ENCODE results near the gene CHST9. TPM values are rescaled to one million over a fixed set of nuclear protein-coding genes. Genes with fewer than 3 reads are reported as not detected.

The CHST9 gene
- total RNA-seq, 1 experiment from 2014 or later, result 0.07 TPM

DNA sequence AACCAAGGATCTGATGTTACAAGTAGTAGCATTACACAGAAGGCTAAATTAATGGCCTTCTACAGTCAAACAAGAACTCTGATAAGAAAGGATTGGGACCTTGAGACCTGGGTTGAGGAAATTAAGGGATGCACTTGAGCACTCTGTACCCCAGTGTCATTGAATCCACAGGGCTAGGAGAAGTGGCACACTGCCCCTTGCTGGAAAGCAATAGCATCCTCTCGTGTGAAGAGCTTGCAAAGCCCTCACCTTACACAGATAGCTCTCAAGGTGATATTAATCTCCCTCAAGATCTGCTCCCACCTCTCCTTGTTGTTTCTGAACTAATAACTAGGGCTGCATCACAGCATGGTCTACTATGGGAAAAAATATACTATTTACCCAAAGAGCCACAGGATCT, 26.5 kb upstream of the CHST9 start:
- H2AFZ ChIP-seq, result no peak overlapping the region
- H3K4me1 ChIP-seq (replicated peaks; ENCODE audit: insufficient read depth), result no peaks in the 10 kb centered on the region
- H3F3A ChIP-seq (ENCODE audit: insufficient read depth, low read depth), result no peaks in the 10 kb centered on the region
- H3K4me2 ChIP-seq, result no peak overlapping the region
- H3K4me3 ChIP-seq, result no peak overlapping the region
- no peaks in the 10 kb centered on the region for H3K27me3 ChIP-seq (ENCODE audit: insufficient read depth, low read depth)
- H3K79me2 ChIP-seq (ENCODE audit: low read depth), result no peaks in the 10 kb centered on the region
- intact Hi-C loops (cut with micrococcal nuclease; ENCODE audit: unreplicated experiment), result no loop called here
- no TSS peak for BruUV-seq (replicated peaks)
- H3K36me3 ChIP-seq (ENCODE audit: low read depth), result no peaks in the 10 kb centered on the region
- POLR2A ChIA-PET (ENCODE audit: unreplicated experiment), result no interaction called here
- H3K27ac ChIP-seq, result no peak overlapping the region
- no peaks in the 10 kb centered on the region for H4K20me1 ChIP-seq (ENCODE audit: insufficient read depth)
- CTCF ChIA-PET, result no interaction called here
- H3K9me3 ChIP-seq (ENCODE audit: insufficient read depth, low read depth), result no peaks in the 10 kb centered on the region
- no peak for TF ChIP-seq EZH2 (IDR thresholded peaks at IDR 0.05; ENCODE audit: low read depth)
- TF ChIP-seq, protein P1, sequence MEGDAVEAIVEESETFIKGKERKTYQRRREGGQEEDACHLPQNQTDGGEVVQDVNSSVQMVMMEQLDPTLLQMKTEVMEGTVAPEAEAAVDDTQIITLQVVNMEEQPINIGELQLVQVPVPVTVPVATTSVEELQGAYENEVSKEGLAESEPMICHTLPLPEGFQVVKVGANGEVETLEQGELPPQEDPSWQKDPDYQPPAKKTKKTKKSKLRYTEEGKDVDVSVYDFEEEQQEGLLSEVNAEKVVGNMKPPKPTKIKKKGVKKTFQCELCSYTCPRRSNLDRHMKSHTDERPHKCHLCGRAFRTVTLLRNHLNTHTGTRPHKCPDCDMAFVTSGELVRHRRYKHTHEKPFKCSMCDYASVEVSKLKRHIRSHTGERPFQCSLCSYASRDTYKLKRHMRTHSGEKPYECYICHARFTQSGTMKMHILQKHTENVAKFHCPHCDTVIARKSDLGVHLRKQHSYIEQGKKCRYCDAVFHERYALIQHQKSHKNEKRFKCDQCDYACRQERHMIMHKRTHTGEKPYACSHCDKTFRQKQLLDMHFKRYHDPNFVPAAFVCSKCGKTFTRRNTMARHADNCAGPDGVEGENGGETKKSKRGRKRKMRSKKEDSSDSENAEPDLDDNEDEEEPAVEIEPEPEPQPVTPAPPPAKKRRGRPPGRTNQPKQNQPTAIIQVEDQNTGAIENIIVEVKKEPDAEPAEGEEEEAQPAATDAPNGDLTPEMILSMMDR (conservative IDR thresholded peaks at IDR 0.05), result no peak
- no peaks in the 10 kb centered on the region for H3K9me2 ChIP-seq (ENCODE audit: insufficient read depth)
- no peak for DNase-seq

DNA sequence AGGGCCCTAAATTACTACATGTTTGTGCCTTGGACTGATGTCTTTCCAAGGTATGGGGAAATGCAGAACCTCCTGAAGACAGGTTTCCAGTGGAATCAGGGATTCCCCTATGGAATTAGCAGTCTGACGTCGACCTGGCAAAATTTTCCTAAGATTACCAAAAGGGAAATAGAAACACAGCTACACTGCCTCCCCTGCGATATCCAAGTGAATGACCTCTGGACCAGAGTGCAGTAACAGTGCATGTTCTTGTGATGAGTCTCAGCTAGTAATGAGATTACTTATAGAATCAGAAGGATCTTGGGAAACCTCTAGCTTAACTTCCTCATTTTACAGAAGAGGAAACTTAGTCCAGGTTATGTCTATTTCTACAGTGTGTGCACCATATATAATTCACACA, 21.3 kb upstream of the CHST9 start:
- H3K4me1 ChIP-seq (replicated peaks; ENCODE audit: insufficient read depth), result no peaks in the 10 kb centered on the region
- no peaks in the 10 kb centered on the region for H3K27me3 ChIP-seq (ENCODE audit: insufficient read depth, low read depth)
- BruUV-seq (replicated peaks), result no TSS peak
- no peaks in the 10 kb centered on the region for H3K36me3 ChIP-seq (ENCODE audit: low read depth)
- H3K9me2 ChIP-seq (ENCODE audit: insufficient read depth), result no peaks in the 10 kb centered on the region
- intact Hi-C loops (cut with micrococcal nuclease; ENCODE audit: unreplicated experiment), result no loop called here
- no peak for TF ChIP-seq EZH2 (IDR thresholded peaks at IDR 0.05; ENCODE audit: low read depth)
- TF ChIP-seq, protein P1 (conservative IDR thresholded peaks at IDR 0.05), result no peak
- POLR2A ChIA-PET (ENCODE audit: unreplicated experiment), result no interaction called here
- no peaks in the 10 kb centered on the region for H3K79me2 ChIP-seq (ENCODE audit: low read depth)
- H3F3A ChIP-seq (ENCODE audit: insufficient read depth, low read depth), result no peaks in the 10 kb centered on the region
- no peaks in the 10 kb centered on the region for H4K20me1 ChIP-seq (ENCODE audit: insufficient read depth)
- H3K4me2 ChIP-seq, result no peak overlapping the region
- no peak for DNase-seq
- no peaks in the 10 kb centered on the region for H3K9me3 ChIP-seq (ENCODE audit: insufficient read depth, low read depth)
- no peak overlapping the region for H2AFZ ChIP-seq
- CTCF ChIA-PET, result no interaction called here
- H3K27ac ChIP-seq, result no peak overlapping the region
- H3K4me3 ChIP-seq, result no peak overlapping the region

DNA sequence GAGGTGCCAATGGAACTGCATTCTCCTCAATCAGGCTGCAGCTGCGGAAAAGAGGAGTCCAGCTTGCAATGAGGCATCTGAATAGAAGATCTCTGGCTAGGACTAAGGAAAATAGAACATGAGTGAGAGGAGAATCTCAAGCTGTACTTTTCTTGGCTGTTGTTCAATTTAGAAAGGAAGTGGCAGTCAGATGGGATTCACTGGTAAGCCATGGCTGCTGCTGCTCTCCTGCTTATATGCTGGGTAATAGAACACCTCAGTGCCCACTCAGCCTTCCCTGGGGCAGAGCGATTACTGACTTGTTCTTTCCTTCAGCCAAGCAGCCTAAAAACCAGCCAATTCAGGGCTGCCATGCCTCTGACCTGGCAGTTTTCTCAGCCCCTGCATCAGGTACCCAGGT, 17.6 kb upstream of the CHST9 start:
- no peak overlapping the region for H2AFZ ChIP-seq
- BruUV-seq (replicated peaks), result no TSS peak

More for the DNA sequence above, 17.6 kb upstream of the CHST9 start:
- TF ChIP-seq, protein P1 (conservative IDR thresholded peaks at IDR 0.05), result no peak
- TF ChIP-seq EZH2 (IDR thresholded peaks at IDR 0.05; ENCODE audit: low read depth), result no peak
- Histone ChIP-seq H3K27me3 (ENCODE audit: insufficient read depth, low read depth) (no peaks in the 10 kb centered on the region), H3K9me3 (ENCODE audit: insufficient read depth, low read depth) (no peaks in the 10 kb centered on the region), H3K4me1 (replicated peaks; ENCODE audit: insufficient read depth) (no peaks in the 10 kb centered on the region), H3F3A (ENCODE audit: insufficient read depth, low read depth) (no peaks in the 10 kb centered on the region), H4K20me1 (ENCODE audit: insufficient read depth) (no peaks in the 10 kb centered on the region), H3K4me2 (no peak overlapping the region), H3K27ac (no peak overlapping the region), H3K9me2 (ENCODE audit: insufficient read depth) (no peaks in the 10 kb centered on the region), H3K79me2 (ENCODE audit: low read depth) (no peaks in the 10 kb centered on the region), H3K4me3 (no peak overlapping the region), H3K36me3 (ENCODE audit: low read depth) (no peaks in the 10 kb centered on the region)
- DNase-seq, result no peak
- ChIA-PET POLR2A (ENCODE audit: unreplicated experiment) (no interaction called here), CTCF (no interaction called here)
- intact Hi-C loops (cut with micrococcal nuclease; ENCODE audit: unreplicated experiment), result no loop called here

Measured in PC-9 (cell line).